H1 (cell line): ENCODE results near the gene RDH11. TPM values are rescaled to one million over a fixed set of nuclear protein-coding genes. Genes with fewer than 3 reads are reported as not detected.

Source experiments
- CTCF ChIA-PET: fragments of 300-600 bp; sonication (Branson Sonifier 250); formaldehyde crosslinking; loops from one replicate; lab custom pipeline; 2021; ENCODE audit not compliant: partially characterized antibody; lab: Charles Lee
- POLR2A ChIA-PET: fragments of 300-600 bp; sonication (Branson Sonifier 250); formaldehyde crosslinking; loops from one replicate; lab custom pipeline; 2021; ENCODE audit warnings: inconsistent platforms; ENCODE audit not compliant: partially characterized antibody; lab: Charles Lee
- DNase-seq, 2 experiments: peaks; one replicate each; pipeline versions ENCODE4 v3.0.0 to v3.0.0-alpha.2; 2010 to 2022; ENCODE audit warnings: low spot score in 2 of 2, low read depth in 1 of 2, mixed read lengths in 1 of 2
- FAIRE-seq: peaks from 2 replicates; lab custom pipeline; 2011; peaks lifted over from hg19 to GRCh38; lab: Jason Lieb, UNC
- H2AFZ ChIP-seq: 2 replicates; pipeline ENCODE4 v1.8.1; 2012; ENCODE audit warnings: low read length, inconsistent platforms
- H2AK5ac ChIP-seq: 2 replicates; pipeline ENCODE4 v1.6.1; 2013; ENCODE audit warnings: low read depth, low read length
- H2BK120ac ChIP-seq: replicated peaks from 2 replicates; pipeline ENCODE3; 2013; ENCODE audit warnings: low read depth, low read length, inconsistent platforms
- H2BK12ac ChIP-seq: 2 replicates; pipeline ENCODE4 v1.6.1; 2013; ENCODE audit warnings: low read depth, low read length
- H2BK15ac ChIP-seq: 2 replicates; pipeline ENCODE4 v1.6.1; 2013; ENCODE audit warnings: low read length
- H2BK20ac ChIP-seq: 2 replicates; pipeline ENCODE4 v1.6.1; 2013; ENCODE audit warnings: low read length
- H2BK5ac ChIP-seq: 2 replicates; pipeline ENCODE4 v1.6.1; 2013; ENCODE audit warnings: low read depth, low read length
- H3K14ac ChIP-seq: 2 replicates; pipeline ENCODE4 v1.6.1; 2013; ENCODE audit warnings: inconsistent platforms; ENCODE audit not compliant: insufficient read length
- H3K18ac ChIP-seq: 2 replicates; pipeline ENCODE4 v1.6.1; 2013; ENCODE audit warnings: low read length; ENCODE audit errors: extremely low read depth
- H3K23ac ChIP-seq: 2 replicates; pipeline ENCODE4 v1.6.1; 2013; ENCODE audit warnings: inconsistent platforms; ENCODE audit not compliant: insufficient read length
- H3K23me2 ChIP-seq: 2 replicates; pipeline ENCODE4 v1.6.1; 2013; ENCODE audit warnings: low read depth, low read length
- H3K27ac ChIP-seq: 2 replicates; pipeline ENCODE4 v1.6.1; 2011; ENCODE audit warnings: low read depth, low read length, inconsistent platforms
- H3K27me3 ChIP-seq, 4 experiments: replicated peaks in 1 of 4; 1 replicate in 1 of 4; 2 replicates in 3 of 4; pipeline versions ENCODE4 v1.6.1 to v1.8.1; 2011 to 2013; ENCODE audit warnings: low read length in 3 of 4, mild to moderate bottlenecking in 3 of 4, inconsistent platforms in 2 of 4, mixed read lengths in 2 of 4, moderate library complexity in 1 of 4; ENCODE audit not compliant: control insufficient read depth in 3 of 4, insufficient read depth in 3 of 4; ENCODE audit errors: extremely low read depth in 1 of 4
- H3K36me3 ChIP-seq, 4 experiments: 2 replicates each; pipeline versions ENCODE4 v1.6.1 to v1.8.1; 2011 to 2013; ENCODE audit warnings: mild to moderate bottlenecking in 4 of 4, low read length in 3 of 4, moderate library complexity in 2 of 4, control low read depth in 1 of 4, inconsistent platforms in 1 of 4; ENCODE audit not compliant: insufficient read depth in 4 of 4, control insufficient read depth in 2 of 4
- H3K4ac ChIP-seq: replicated peaks from 2 replicates; pipeline ENCODE3; 2013; ENCODE audit warnings: low read length, low read depth, mixed read lengths, inconsistent platforms; ENCODE audit not compliant: insufficient read length
- H3K4me1 ChIP-seq, 4 experiments: replicated peaks in 1 of 4; 1 replicate in 1 of 4; 2 replicates in 3 of 4; pipeline versions ENCODE4 v1.6.1 to v1.8.1; 2011 to 2013; ENCODE audit warnings: low read length in 3 of 4, inconsistent platforms in 2 of 4, mixed read lengths in 1 of 4; ENCODE audit not compliant: insufficient read depth in 4 of 4, control insufficient read depth in 3 of 4
- H3K4me2 ChIP-seq, 2 experiments: 2 replicates each; pipeline versions ENCODE4 v1.6.1 to v1.8.1; 2011 to 2013; ENCODE audit warnings: low read depth in 2 of 2, low read length in 2 of 2, control low read depth in 1 of 2, inconsistent platforms in 1 of 2, mild to moderate bottlenecking in 1 of 2; ENCODE audit not compliant: insufficient read depth in 1 of 2
- H3K4me3 ChIP-seq, 4 experiments: fragments of 200-600, 300-600 bp in 1 of 4; sonication (generic), shearing (Covaris generic), sonication (Bioruptor Twin) in 1 of 4; 2 replicates each; pipeline versions ENCODE4 v1.5.1 to v1.8.1; 2011 to 2016; ENCODE audit warnings: low read length in 4 of 4, low read depth in 3 of 4, control low read depth in 2 of 4, inconsistent platforms in 2 of 4, mild to moderate bottlenecking in 2 of 4, mixed read lengths in 1 of 4, moderate library complexity in 1 of 4; ENCODE audit not compliant: insufficient read depth in 2 of 4; ENCODE audit errors: extremely low read depth in 1 of 4
- H3K56ac ChIP-seq: replicated peaks from 2 replicates; pipeline ENCODE3; 2013; ENCODE audit warnings: low read depth, mild to moderate bottlenecking, mixed read lengths, low read length, inconsistent platforms; ENCODE audit not compliant: insufficient read length
- H3K79me1 ChIP-seq: 2 replicates; pipeline ENCODE4 v1.6.1; 2013; ENCODE audit warnings: low read depth, low read length, control low read depth
- H3K79me2 ChIP-seq, 2 experiments: 2 replicates each; pipeline versions ENCODE4 v1.6.1 to v1.8.1; 2012 to 2013; ENCODE audit warnings: low read length in 2 of 2, mild to moderate bottlenecking in 2 of 2, inconsistent platforms in 1 of 2; ENCODE audit not compliant: insufficient read depth in 2 of 2, control insufficient read depth in 1 of 2
- H3K9ac ChIP-seq, 4 experiments: replicated peaks in 1 of 4; 1 replicate in 1 of 4; 2 replicates in 3 of 4; pipeline versions ENCODE4 v1.6.1 to v1.8.1; 2011 to 2013; ENCODE audit warnings: low read depth in 3 of 4, low read length in 3 of 4, control low read depth in 2 of 4, mild to moderate bottlenecking in 2 of 4, moderate library complexity in 2 of 4, inconsistent platforms in 1 of 4; ENCODE audit errors: extremely low read depth in 1 of 4
- H3K9me3 ChIP-seq, 2 experiments: 2 replicates each; pipeline versions ENCODE4 v1.6.1 to v1.8.1; 2012 to 2013; ENCODE audit warnings: mild to moderate bottlenecking in 2 of 2, moderate library complexity in 2 of 2, control low read depth in 1 of 2, inconsistent platforms in 1 of 2, low read depth in 1 of 2, low read length in 1 of 2, mixed read lengths in 1 of 2; ENCODE audit not compliant: insufficient read depth in 2 of 2
- H4K20me1 ChIP-seq, 2 experiments: replicated peaks in 1 of 2; 2 replicates each; pipeline versions ENCODE3 to v1.8.1; 2011 to 2013; ENCODE audit warnings: inconsistent platforms in 2 of 2, low read length in 2 of 2, mild to moderate bottlenecking in 1 of 2; ENCODE audit not compliant: insufficient read depth in 2 of 2, control insufficient read depth in 1 of 2
- H4K5ac ChIP-seq: 2 replicates; pipeline ENCODE4 v1.6.1; 2013; ENCODE audit warnings: low read length, low read depth, mixed read lengths, inconsistent platforms; ENCODE audit not compliant: insufficient read length
- H4K8ac ChIP-seq: 2 replicates; pipeline ENCODE4 v1.8.0; 2013; ENCODE audit warnings: mild to moderate bottlenecking, moderate library complexity, low read length, inconsistent platforms; ENCODE audit not compliant: insufficient read depth; ENCODE audit errors: extremely low read depth
- H4K91ac ChIP-seq: replicated peaks from 2 replicates; pipeline ENCODE3; 2013; ENCODE audit warnings: low read length, mixed read lengths, inconsistent platforms; ENCODE audit not compliant: insufficient read length
- ASH2L ChIP-seq: fragments of 200-600, 300-600 bp; sonication (generic); IDR thresholded peaks from one replicate; pipeline ENCODE4 v1.7.1; 2017; ENCODE audit warnings: low read length
- CEBPB ChIP-seq: IDR thresholded peaks from 2 replicates; pipeline ENCODE4 v1.6.1; 2012; ENCODE audit warnings: low read depth, low read length
- EGR1 ChIP-seq: IDR thresholded peaks from 2 replicates; pipeline ENCODE4 v1.6.1; 2011; ENCODE audit warnings: low read depth, low read length, borderline replicate concordance
- KDM5A ChIP-seq: fragments of 200-600 bp; IDR thresholded peaks from 2 replicates; pipeline ENCODE4 v1.7.1; 2012; ENCODE audit warnings: mild to moderate bottlenecking, low read length, inconsistent platforms, mixed read lengths
- MAFK ChIP-seq: IDR thresholded peaks from 2 replicates; pipeline ENCODE4 v1.6.1; 2012; ENCODE audit warnings: low read depth, mild to moderate bottlenecking, improper control_type of control experiment, low read length
- RBBP5 ChIP-seq: IDR thresholded peaks from 2 replicates; pipeline ENCODE4 v1.7.1; 2012; ENCODE audit warnings: low read depth, mild to moderate bottlenecking, inconsistent platforms, low read length, moderate library complexity, borderline replicate concordance
- TAF1 ChIP-seq: IDR thresholded peaks from 2 replicates; pipeline ENCODE4 v1.6.1; 2011; ENCODE audit warnings: mild to moderate bottlenecking, low read depth, low read length
- TEAD4 ChIP-seq: IDR thresholded peaks from 2 replicates; pipeline ENCODE4 v1.6.1; 2012; ENCODE audit warnings: low read depth, low read length, inconsistent platforms, mixed read lengths
- WGBS, 2 experiments: shearing (Covaris generic) in 1 of 2; methylation state at CpG; one replicate each; pipeline versions ENCODE4 v1.1.6 to v1.1.7; 2013 to 2015; ENCODE audit warnings: low lambda C conversion rate in 2 of 2, mixed read lengths in 2 of 2, inconsistent platforms in 1 of 2, low coverage in 1 of 2, missing lambda C conversion rate in 1 of 2; ENCODE audit not compliant: insufficient replicate concordance in 2 of 2, insufficient coverage in 1 of 2, insufficient read length in 1 of 2; ENCODE audit errors: extremely low coverage in 1 of 2, missing lambda C conversion rate in 1 of 2; 5-methylcytosine and 5-hydroxymethylcytosine counted together
- polyA plus RNA-seq, 7 experiments: library from polyadenylated mRNA; depleted of rRNA in 3 of 7; stranded (reverse) in 5 of 7; unstranded in 2 of 7; fragments of >200 nt in 5 of 7; fragments of 200-250 nt in 2 of 7; gene quantifications; 1 replicate in 5 of 7; 2 replicates in 1 of 7; 4 replicates in 1 of 7; pipeline versions ENCODE4 v1.2.1 to v1.2.3, GENCODE V29; 2011 to 2013; ENCODE audit warnings: missing spikeins in 2 of 7, mixed read lengths in 2 of 7
- total RNA-seq: library from RNA; stranded (reverse); fragmentation: NEBNext Ultra II Directional; extraction: Animal tissue kit (Norgen Biotek cat#: 25700); gene quantifications from 2 replicates; pipeline ENCODE4 v1.2.1, GENCODE V29; 2021

Gene RDH11
- total and polyA plus RNA-seq, 2 of the 8 experiments (the other 6 are each of a cell fraction or from before 2014, with no cell fraction given): 104 to 117 TPM

- H2AK5ac ChIP-seq: no peak overlapping the region
- no peak overlapping the region for H3K4ac ChIP-seq
- no peaks in the 10 kb centered on the region for H3K23me2 ChIP-seq
- H2BK20ac ChIP-seq: no peak overlapping the region
- no peak overlapping the region for H3K23ac ChIP-seq
- no peaks in the 10 kb centered on the region; a peak in 1 of 7 replicates for H3K4me1 ChIP-seq
- no peak for DNase-seq
- H4K20me1 ChIP-seq: no peaks in the 10 kb centered on the region
- FAIRE-seq: no peak
- no peak overlapping the region for H2AFZ ChIP-seq
- no peak overlapping the region for H2BK5ac ChIP-seq
- H3K4me2 ChIP-seq: peak overlapping the region in 1 of 2 experiments; percentile 11; a peak in 1 of 4 replicates
- H3K9ac ChIP-seq: no peak overlapping the region
- no peak overlapping the region for H3K18ac ChIP-seq
- no peaks in the 10 kb centered on the region for H3K27me3 ChIP-seq
- H2BK12ac ChIP-seq: no peak overlapping the region
- H3K79me1 ChIP-seq: no peaks in the 10 kb centered on the region
- no peaks in the 10 kb centered on the region for H3K9me3 ChIP-seq
- H4K8ac ChIP-seq: no peak overlapping the region
- H2BK15ac ChIP-seq: no peak overlapping the region
- H3K4me3 ChIP-seq: no peak overlapping the region
- no peak overlapping the region for H3K27ac ChIP-seq
- no peak overlapping the region for H4K5ac ChIP-seq
- no peak overlapping the region for H2BK120ac ChIP-seq
- ChIA-PET CTCF (interaction anchor here (0.8 to 2.0 kb wide), 5 partner anchors 17 to 122 kb away, joined by 3 to 9 read pairs (median 3); partner anchors contain the start of gene PIGH), POLR2A (interaction anchor here (0.8 to 1.0 kb wide), 3 partner anchors 12 to 117 kb away, joined by 3 to 8 read pairs (median 4); partner anchors contain the start of gene RDH11)
- WGBS, 2 experiments: 77% methylated on average over 5 of the region's 5 CpGs; no CpG with 5 or more reads in 1 of the 2 experiments
- no peak overlapping the region for H3K14ac ChIP-seq
- peak; percentile 40; the same call in 1 of the 2 replicates for TF ChIP-seq MAFK
- no peak for TF ChIP-seq ASH2L
- no peak for TF ChIP-seq RBBP5
- TF ChIP-seq EGR1: no peak
- TF ChIP-seq KDM5A: no peak
- no peak for TF ChIP-seq TEAD4
- 0 out of 2 replicates have a peak, but pooled peaks have one; percentile 8 for TF ChIP-seq TAF1
- no peak for TF ChIP-seq CEBPB
- TF ChIP-seq, all 59 proteins: peak for 2
- Histone ChIP-seq H3K36me3 (no peaks in the 10 kb centered on the region), H3K79me2 (no peaks in the 10 kb centered on the region), H4K91ac (no peak overlapping the region), H3K56ac (no peak overlapping the region)
Observed at GRCh38 chr14:67721875-67722274, 26.3 kb upstream of the RDH11 start.
